HG02973 (cell line): ENCODE measurements around the gene URM1.
A peak's percentile ranks its signal among the peaks of the same experiment; 100 is the strongest.
"Not testable (repeated sequence)": the region's sequence is repeated elsewhere in the genome, so short reads cannot be mapped to it uniquely, and the experiment has no call there.

Experiments used
- ATAC-seq: cut with Tn5 transposase; IDR thresholded peaks from one replicate; pipeline ENCODE4 v1.9.1; 2021; ENCODE audit warnings: moderate library complexity; ENCODE audit not compliant: unreplicated experiment

The URM1 gene

GRCh38 chr9:128370752-128371629 lies at the start of gene URM1:
TSS of gene URM1 (plus strand) at chr9:128371374. CDS start at chr9:128371381, 7 bp downstream.
- ATAC-seq, result peak; percentile 82

DNA sequence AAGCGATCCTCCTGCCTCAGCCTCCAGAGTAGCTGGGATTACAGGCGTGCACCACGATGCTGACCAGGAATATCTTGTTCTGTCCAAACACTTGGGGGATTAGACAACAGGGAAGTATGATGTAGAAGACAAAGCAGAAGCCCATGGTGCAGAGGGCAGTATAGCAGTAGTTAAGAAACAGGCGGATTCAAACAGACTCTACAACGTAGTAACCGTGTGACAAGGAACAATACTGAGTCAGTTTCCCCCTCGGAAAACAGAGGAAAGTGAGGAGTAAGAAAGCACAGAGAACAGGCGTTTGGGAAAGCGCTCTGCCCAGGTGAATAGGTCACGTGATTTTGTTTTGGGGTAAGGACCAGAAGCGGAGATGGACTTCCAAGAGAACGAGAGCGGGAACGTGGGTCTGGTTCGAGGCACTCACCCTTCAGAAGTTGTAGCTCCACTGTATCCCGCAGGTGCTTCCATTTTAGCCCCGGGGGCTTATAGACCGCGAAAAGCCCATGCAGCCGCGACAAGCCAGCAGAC lies 49.2 kb upstream of the URM1 start:
- no peak for ATAC-seq

DNA sequence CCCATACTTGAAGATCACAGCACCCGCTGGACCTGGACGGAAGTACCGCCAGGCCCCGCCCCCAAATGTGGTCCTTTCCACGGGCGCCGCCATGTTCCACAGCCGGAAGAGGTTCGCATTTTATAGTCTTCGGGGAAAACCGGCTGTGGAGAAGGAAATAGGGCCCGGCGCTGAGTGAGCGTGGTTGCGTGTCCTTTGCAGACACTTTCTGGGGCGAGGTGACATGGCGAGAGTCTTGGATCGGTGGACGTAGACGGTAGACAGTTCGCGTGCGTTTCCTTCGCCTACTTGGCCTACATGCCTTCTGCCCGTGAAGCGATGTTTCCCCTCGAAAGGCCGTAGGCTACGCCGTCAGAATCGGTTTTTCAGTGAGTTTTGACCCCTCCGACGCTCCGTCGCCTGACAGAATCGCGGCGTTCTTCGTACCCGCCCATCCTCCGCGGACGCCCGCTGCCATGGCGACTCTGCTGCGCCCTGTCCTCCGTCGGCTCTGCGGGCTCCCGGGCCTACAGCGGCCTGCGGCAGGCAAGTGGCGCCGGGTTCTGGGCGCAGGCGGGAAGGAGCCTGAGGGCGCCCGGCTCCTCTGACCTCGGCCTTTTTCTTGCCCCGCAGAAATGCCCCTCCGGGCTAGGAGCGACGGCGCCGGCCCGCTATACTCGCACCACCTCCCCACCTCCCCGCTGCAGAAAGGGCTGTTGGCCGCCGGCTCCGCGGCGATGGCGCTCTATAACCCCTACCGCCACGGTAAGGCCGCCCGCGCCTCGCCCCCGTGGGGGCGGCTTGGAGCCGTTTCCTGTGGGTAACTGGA lies 48.6 kb upstream of the URM1 start, which contains the start of the genes COQ4 and TRUB2:
Gene COQ4, plus strand, starts transcription at position 436 of the 808 bp plus-strand sequence. Its CDS starts 20 bp downstream, at position 456.
Gene TRUB2, minus strand, starts transcription at position 44 of the 808 bp plus-strand sequence. Its CDS starts 39 bp downstream, at position 5.
- ATAC-seq, result peak; percentile 68

GRCh38 chr9:128323212-128323730 lies 47.9 kb upstream of the URM1 start:
- no peak for ATAC-seq

DNA sequence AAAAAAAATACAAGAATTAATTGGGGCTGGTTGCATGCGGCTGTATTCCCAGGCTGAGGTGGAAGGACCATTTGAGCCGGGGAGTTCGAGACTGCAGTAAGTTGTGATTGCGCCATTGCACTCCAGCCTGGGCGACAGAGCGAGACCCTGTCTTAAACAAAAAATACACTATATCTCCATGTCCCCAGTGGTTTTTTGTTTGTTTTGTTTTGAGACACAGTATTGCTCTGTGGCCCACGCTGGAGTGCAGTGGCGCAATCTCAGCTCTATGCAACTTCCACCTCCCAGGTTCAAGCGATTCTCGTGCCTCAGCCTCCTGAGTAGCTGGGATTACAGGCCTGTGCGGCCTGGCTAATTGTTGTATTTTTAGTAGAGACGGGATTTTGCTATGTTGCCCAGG lies 47.4 kb upstream of the URM1 start:
- no peak for ATAC-seq

GRCh38 chr9:128324401-128324800 lies 46.8 kb upstream of the URM1 start:
- ATAC-seq, result no peak

DNA sequence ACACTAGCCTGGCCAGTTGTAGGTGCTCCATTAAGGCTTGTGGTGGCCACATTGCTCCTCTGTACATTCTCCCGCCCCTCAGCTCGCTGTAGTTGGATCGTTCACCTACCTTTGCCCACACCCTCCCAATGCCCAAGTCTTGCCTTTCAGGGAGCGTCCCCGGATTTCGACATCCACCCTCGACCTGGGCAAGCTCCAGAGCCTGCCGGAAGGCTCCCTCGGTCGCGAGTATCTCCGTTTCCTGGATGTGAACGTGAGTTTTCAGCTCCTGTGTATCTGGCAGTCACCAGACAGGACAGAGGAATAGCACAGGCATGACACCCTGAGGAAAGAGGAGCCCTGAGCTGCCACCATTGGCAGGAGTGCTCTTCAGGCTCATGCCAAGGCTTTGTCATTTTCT lies 45.5 kb upstream of the URM1 start:
- ATAC-seq, result no peak

- no peak for ATAC-seq
Observed at GRCh38 chr9:128333451-128333869, 37.7 kb upstream of the URM1 start.

GRCh38 chr9:128335161-128335560 lies 36.0 kb upstream of the URM1 start:
- no peak for ATAC-seq

GRCh38 chr9:128335914-128336313 lies 35.3 kb upstream of the URM1 start:
- ATAC-seq, result no peak

DNA sequence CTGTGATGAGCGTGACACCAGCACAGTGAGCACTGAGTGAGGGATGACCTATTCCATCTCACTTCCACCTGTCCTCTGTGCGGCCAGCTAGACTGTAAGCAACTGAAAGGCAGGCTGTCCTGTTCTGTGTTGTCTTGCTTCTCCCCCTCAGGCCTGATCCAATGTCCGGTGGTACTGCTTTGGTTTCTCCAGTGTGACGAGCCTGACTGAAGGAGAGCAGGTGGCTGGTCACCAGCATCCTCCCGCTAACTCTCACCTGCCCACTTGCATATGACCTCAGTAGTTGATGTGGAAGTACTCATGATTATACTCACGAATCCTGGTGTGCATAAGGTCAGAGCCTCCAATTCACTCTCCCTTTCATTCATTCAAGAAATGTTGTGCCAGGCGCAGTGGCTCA lies 33.2 kb upstream of the URM1 start:
- no peak for ATAC-seq

DNA sequence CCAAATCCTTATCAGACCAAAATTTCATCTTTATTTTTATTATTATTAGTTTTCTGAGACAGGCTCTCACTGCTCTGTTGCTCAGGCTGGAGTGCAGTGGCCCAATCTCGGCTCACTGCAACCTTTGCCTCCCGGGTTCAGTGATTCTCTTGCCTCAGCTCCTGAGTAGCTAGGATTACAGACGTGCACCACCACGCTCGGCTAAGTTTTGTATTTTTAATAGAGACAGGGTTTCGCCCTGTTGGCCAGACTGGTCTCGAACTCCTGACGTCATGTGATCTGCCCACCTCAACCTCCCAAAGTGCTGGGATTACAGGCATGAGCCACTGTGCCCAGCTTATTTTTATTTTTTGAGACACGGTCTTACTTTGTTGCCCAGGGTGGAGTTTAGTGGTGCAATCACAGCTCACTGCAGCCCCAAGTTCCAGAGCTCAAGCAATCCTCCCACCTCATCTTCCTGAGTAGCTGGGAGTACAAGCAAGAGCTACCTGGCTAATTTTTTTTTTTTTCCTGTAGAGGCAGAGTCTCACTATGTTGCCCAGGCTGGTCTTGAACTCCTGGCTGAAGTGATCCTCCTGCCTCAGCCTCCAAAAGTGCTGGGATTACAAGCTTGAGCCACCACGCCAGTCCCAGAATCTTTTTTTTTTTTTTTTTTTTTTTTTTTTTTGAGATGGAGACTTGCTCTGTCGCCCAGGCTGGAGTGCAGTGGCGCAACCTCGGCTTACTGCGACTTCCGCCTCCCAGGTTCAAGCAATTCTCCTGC lies 32.1 kb upstream of the URM1 start:
- not testable (repeated sequence) for ATAC-seq

- peak; percentile 71 for ATAC-seq
Observed at GRCh38 chr9:128339761-128340690, 31.1 kb upstream of the URM1 start, which contains the start of gene SLC27A4. TSS of gene SLC27A4 (plus strand) at chr9:128340527. CDS start at chr9:128343133, 2,606 bp downstream.

DNA sequence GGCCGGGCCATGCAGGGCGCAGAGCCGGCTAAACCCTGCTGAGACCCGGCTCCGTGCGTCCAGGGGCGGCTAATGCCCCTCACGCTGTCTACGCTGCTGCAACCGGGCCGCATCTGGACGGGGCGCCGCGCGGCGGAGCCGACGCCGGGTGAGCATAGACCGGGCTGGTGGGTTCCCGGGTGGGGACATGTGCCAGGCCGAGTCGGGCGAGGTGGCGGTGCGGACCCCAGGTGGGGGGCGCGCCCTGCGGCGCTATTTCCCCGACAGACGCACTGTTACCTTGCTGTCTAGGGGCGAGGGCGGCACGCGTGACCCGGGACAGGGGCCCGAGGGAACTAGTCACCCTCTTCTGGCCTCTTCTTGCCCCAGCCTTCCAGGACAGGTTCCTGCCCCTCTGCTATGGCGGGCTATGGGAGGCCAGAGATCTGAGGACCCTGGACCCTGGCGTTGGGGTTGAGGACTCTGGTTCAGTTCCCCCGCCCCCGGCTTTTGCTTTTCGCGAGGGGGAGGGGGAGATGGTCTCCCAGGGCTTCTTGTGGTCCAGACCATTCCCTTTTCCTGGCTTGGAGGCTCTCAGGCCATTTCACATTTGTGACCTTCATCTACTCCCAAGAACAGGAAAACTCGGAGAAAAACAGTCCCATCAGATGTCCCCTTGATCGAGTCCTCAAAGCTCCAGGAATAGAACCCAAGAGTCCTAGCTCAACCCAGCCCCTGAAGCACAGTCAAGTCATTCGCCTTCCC lies 30.3 kb upstream of the URM1 start:
- peak; percentile 33 for ATAC-seq

DNA sequence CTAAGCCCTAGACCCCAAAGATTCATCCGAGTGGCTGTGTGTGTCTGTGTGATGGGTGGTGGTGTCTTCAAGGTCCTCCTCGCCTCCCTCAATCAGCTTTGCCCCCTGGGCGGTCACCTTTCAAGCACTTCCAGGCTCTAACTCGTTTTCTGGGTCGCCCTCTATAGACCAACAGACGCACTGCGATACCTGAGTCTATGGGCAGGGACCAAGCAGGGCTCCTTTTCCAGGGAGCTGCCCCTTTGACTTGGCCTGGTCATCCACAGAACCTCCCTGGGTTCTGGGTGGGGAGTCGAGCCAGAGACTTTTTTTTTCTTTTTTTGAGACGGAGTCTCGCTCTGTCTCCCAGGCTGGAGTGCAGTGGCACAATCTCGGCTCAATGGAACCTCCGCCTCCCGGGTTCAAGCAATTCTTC lies 29.7 kb upstream of the URM1 start:
- ATAC-seq, result peak; percentile 40

GRCh38 chr9:128342971-128343680 lies 28.0 kb upstream of the URM1 start:
- ATAC-seq, result no peak

- no peak for ATAC-seq
Observed at GRCh38 chr9:128343855-128344254, 27.3 kb upstream of the URM1 start.
